PFSK-1 (cell line): ENCODE results near the gene SEPHS2.

Source experiments
- FOXP2 ChIP-seq: optimal IDR thresholded peaks from 2 replicates; pipeline ENCODE3; 2011; ENCODE audit warnings: borderline replicate concordance, control low read depth, inconsistent platforms; ENCODE audit not compliant: insufficient read depth; ENCODE audit errors: extremely low read length, extremely low read depth
- POLR2AphosphoS5 ChIP-seq: IDR thresholded peaks from 2 replicates; pipeline ENCODE4 v1.6.1; 2012; ENCODE audit warnings: low read depth, mild to moderate bottlenecking, control low read depth, low read length, moderate library complexity
- REST ChIP-seq, 2 experiments: IDR thresholded peaks; 2 replicates each; pipeline versions ENCODE4 v1.6.1 to v1.8.0; 2011 to 2012; ENCODE audit warnings: low read depth in 2 of 2, low read length in 2 of 2, control low read depth in 1 of 2, inconsistent platforms in 1 of 2, mild to moderate bottlenecking in 1 of 2, moderate library complexity in 1 of 2; ENCODE audit not compliant: insufficient read depth in 1 of 2
- SIN3A ChIP-seq: IDR thresholded peaks from 2 replicates; pipeline ENCODE4 v1.6.1; 2012; ENCODE audit warnings: mild to moderate bottlenecking, low read length, moderate library complexity, borderline replicate concordance; ENCODE audit not compliant: insufficient read depth
- TAF1 ChIP-seq: IDR thresholded peaks from 2 replicates; pipeline ENCODE4 v1.6.1; 2012; ENCODE audit warnings: low read length, control low read depth, borderline replicate concordance; ENCODE audit not compliant: insufficient read depth

Gene SEPHS2

GRCh38 chr16:30482366-30482765 is 36.7 kb upstream of the SEPHS2 start:
- no peak for TF ChIP-seq FOXP2
- no peak for TF ChIP-seq POLR2AphosphoS5
- no peak for TF ChIP-seq SIN3A

- TF ChIP-seq REST (IDR thresholded peaks at IDR 0.05; ENCODE audit: insufficient read depth in 1 of 2, low read depth in 2 of 2, low read length in 2 of 2) (no peak), FOXP2 (no peak), POLR2AphosphoS5 (no peak), TAF1 (no peak), SIN3A (no peak)
Measured at GRCh38 chr16:30481381-30481780, 35.7 kb upstream of the SEPHS2 start.

- TF ChIP-seq REST (IDR thresholded peaks at IDR 0.05; ENCODE audit: insufficient read depth in 1 of 2, low read depth in 2 of 2, low read length in 2 of 2) (no peak), TAF1 (no peak), FOXP2 (no peak)
Measured at GRCh38 chr16:30478766-30479478, 33.2 kb upstream of the SEPHS2 start.

GRCh38 chr16:30476991-30477390 is 31.3 kb upstream of the SEPHS2 start:
- TF ChIP-seq SIN3A (no peak), TAF1 (no peak), REST (IDR thresholded peaks at IDR 0.05; ENCODE audit: insufficient read depth in 1 of 2, low read depth in 2 of 2, low read length in 2 of 2) (no peak), FOXP2 (no peak), POLR2AphosphoS5 (no peak)

- TF ChIP-seq POLR2AphosphoS5 (no peak), SIN3A (no peak), TAF1 (no peak), REST (IDR thresholded peaks at IDR 0.05; ENCODE audit: insufficient read depth in 1 of 2, low read depth in 2 of 2, low read length in 2 of 2) (no peak), FOXP2 (no peak)
Measured at GRCh38 chr16:30474684-30475083, 29.0 kb upstream of the SEPHS2 start.

- TF ChIP-seq SIN3A (no peak), POLR2AphosphoS5 (no peak), FOXP2 (no peak), REST (IDR thresholded peaks at IDR 0.05; ENCODE audit: insufficient read depth in 1 of 2, low read depth in 2 of 2, low read length in 2 of 2) (no peak)
Measured at GRCh38 chr16:30474074-30474452, 28.4 kb upstream of the SEPHS2 start.
